ENCODE data around the gene STXBP4.

Gene STXBP4

GRCh38 chr17:55152236-55152635 is 183.7 kb downstream of the STXBP4 start:
- Mint-ChIP-seq H3K4me3 (no peak overlapping the region), H3K4me1 (peaks cover 1% of the 10 kb centered on the region), H3K9me3 (no peaks in the 10 kb centered on the region), H3K36me3 (ENCODE audit: low read depth) (peaks cover 5% of the 10 kb centered on the region), H3K27me3 (ENCODE audit: low read depth) (no peaks in the 10 kb centered on the region), H3K27ac (no peak overlapping the region)
- TF ChIP-seq CTCF (IDR thresholded peaks at IDR 0.05; ENCODE audit: unreplicated experiment in 3 of 3): no peak

DNA sequence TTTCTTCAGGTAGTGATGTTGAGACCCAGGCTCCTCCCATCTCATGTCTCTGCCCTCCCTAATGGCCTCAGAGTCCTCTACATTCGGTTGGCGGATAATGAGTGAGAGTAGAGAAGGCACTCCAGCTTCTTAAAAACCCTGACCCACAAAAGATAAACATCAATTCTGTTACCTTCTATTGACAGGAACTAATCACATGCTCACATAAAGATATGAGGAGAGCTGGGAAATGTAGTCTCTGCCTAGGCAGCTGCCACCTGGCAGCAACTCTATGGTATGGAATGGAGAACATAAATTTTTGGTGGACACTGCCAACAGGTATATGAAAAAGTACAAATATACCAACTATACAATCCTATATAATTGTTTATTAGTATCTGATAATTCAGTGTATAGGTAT is 185.5 kb downstream of the STXBP4 start:
- Mint-ChIP-seq H3K27ac (no peak overlapping the region), H3K36me3 (ENCODE audit: low read depth) (peaks cover 8% of the 10 kb centered on the region), H3K9me3 (no peaks in the 10 kb centered on the region), H3K27me3 (ENCODE audit: low read depth) (no peaks in the 10 kb centered on the region), H3K4me1 (peaks cover 4% of the 10 kb centered on the region), H3K4me3 (no peak overlapping the region)
- TF ChIP-seq CTCF (IDR thresholded peaks at IDR 0.05; ENCODE audit: unreplicated experiment in 3 of 3): no peak

- Mint-ChIP-seq H3K27me3 (ENCODE audit: low read depth) (no peaks in the 10 kb centered on the region), H3K4me1 (peaks cover 10% of the 10 kb centered on the region), H3K9me3 (no peaks in the 10 kb centered on the region), H3K27ac (no peak overlapping the region), H3K4me3 (no peak overlapping the region), H3K36me3 (ENCODE audit: low read depth) (peaks cover 14% of the 10 kb centered on the region)
- no peak for TF ChIP-seq CTCF (IDR thresholded peaks at IDR 0.05; ENCODE audit: unreplicated experiment in 3 of 3)
Observed at GRCh38 chr17:55155856-55156560, 187.4 kb downstream of the STXBP4 start.

- no peaks in the 10 kb centered on the region for H3K9me3 Mint-ChIP-seq
- H3K27ac Mint-ChIP-seq: peak overlapping the region in 1 of 3 experiments; percentile 52
- H3K4me3 Mint-ChIP-seq: no peak overlapping the region
- H3K27me3 Mint-ChIP-seq (ENCODE audit: low read depth): no peaks in the 10 kb centered on the region
- H3K36me3 Mint-ChIP-seq (ENCODE audit: low read depth): peaks cover 16% of the 10 kb centered on the region
- H3K4me1 Mint-ChIP-seq: peaks cover 10% of the 10 kb centered on the region
- TF ChIP-seq CTCF (IDR thresholded peaks at IDR 0.05; ENCODE audit: unreplicated experiment in 3 of 3): no peak
Observed at GRCh38 chr17:55157165-55157564, 188.6 kb downstream of the STXBP4 start.

- Mint-ChIP-seq H3K27ac (no peak overlapping the region), H3K4me1 (peaks cover 10% of the 10 kb centered on the region), H3K36me3 (ENCODE audit: low read depth) (peaks cover 15% of the 10 kb centered on the region), H3K4me3 (no peak overlapping the region), H3K27me3 (ENCODE audit: low read depth) (no peaks in the 10 kb centered on the region), H3K9me3 (no peaks in the 10 kb centered on the region)
- no peak for TF ChIP-seq CTCF (IDR thresholded peaks at IDR 0.05; ENCODE audit: unreplicated experiment in 3 of 3)
Observed at GRCh38 chr17:55158439-55158838, 189.9 kb downstream of the STXBP4 start.

GRCh38 chr17:55159251-55159650 is 190.7 kb downstream of the STXBP4 start:
- H3K27me3 Mint-ChIP-seq (ENCODE audit: low read depth): no peaks in the 10 kb centered on the region
- peaks cover 10% of the 10 kb centered on the region for H3K4me1 Mint-ChIP-seq
- peaks cover 19% of the 10 kb centered on the region for H3K36me3 Mint-ChIP-seq (ENCODE audit: low read depth)
- H3K27ac Mint-ChIP-seq: no peak overlapping the region
- no peaks in the 10 kb centered on the region for H3K9me3 Mint-ChIP-seq
- no peak for TF ChIP-seq CTCF (IDR thresholded peaks at IDR 0.05; ENCODE audit: unreplicated experiment in 3 of 3)
- no peak overlapping the region for H3K4me3 Mint-ChIP-seq

All from nephron (organoid).